Measurements from ENCODE around the gene NECAB3.

Gene NECAB3

DNA sequence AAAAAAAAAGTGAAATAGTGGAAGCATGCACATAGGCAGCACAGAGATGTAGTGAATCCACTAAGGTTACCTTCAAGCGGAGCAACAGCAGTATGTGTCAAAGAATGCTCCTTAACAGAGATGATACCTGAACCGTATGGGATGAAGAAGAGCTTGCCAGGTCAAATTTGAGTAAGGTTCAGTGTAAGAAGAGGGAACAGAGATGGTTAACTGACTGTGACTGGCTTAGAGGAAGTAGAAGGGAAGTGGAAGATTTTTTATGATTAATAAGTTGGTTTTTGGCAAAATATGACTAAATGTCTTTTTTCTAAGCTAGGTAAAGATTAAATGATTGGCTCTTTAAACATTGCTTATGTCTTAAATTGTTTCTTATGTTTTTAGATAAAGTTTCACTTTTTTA lies 64.7 kb downstream of the NECAB3 start:
- DNase-seq, result no peak
